Measurements from ENCODE around the gene ALS2. TPM values are rescaled to one million over a fixed set of nuclear protein-coding genes. Genes with fewer than 3 reads are reported as not detected.

The ALS2 gene
- total RNA-seq, 1 experiment from 2014 or later: 38.3 TPM

DNA sequence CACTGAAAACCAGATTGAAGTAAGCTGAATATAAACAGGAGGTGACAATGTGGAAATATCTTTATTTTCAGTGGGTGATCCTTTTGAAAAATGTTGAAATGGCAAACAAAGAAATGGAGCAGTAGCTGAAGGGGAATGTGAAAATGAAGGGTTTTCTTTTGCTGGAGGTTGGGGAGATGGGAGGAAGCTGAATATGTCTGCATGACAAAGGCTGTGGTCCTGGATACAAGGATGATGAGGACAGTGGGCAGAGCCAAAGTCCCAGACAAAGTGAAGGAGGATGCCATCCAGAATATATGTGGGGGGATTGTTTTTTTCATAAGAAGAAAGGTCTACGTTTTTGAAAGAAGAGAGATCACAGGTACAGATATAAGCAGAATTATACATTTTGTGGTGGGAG lies 6.7 kb downstream of the ALS2 start:
- H3K4me1 Mint-ChIP-seq (ENCODE audit: low read depth, unreplicated experiment): peaks cover 22% of the 10 kb centered on the region

GRCh38 chr2:201769666-201770373 lies 10.9 kb downstream of the ALS2 start:
- H3K9me3 ChIP-seq: no peaks in the 10 kb centered on the region
- Mint-ChIP-seq H3K36me3 (ENCODE audit: insufficient read depth, unreplicated experiment) (peaks cover 29% of the 10 kb centered on the region), H3K9me3 (ENCODE audit: unreplicated experiment) (no peaks in the 10 kb centered on the region), H3K4me3 (ENCODE audit: unreplicated experiment) (no peak overlapping the region), H3K27me3 (ENCODE audit: insufficient read depth, unreplicated experiment) (no peaks in the 10 kb centered on the region), H3K4me1 (ENCODE audit: low read depth, unreplicated experiment) (peaks cover 9% of the 10 kb centered on the region), H3K27ac (ENCODE audit: unreplicated experiment) (no peak overlapping the region)
- DNase-seq: no peak
- no peaks in the 10 kb centered on the region for H3K4me1 ChIP-seq
- CTCF ChIA-PET: no interaction called here
- no peak overlapping the region for H3K4me3 ChIP-seq (ENCODE audit: low read depth, low read length)
- TF ChIP-seq, protein P1, sequence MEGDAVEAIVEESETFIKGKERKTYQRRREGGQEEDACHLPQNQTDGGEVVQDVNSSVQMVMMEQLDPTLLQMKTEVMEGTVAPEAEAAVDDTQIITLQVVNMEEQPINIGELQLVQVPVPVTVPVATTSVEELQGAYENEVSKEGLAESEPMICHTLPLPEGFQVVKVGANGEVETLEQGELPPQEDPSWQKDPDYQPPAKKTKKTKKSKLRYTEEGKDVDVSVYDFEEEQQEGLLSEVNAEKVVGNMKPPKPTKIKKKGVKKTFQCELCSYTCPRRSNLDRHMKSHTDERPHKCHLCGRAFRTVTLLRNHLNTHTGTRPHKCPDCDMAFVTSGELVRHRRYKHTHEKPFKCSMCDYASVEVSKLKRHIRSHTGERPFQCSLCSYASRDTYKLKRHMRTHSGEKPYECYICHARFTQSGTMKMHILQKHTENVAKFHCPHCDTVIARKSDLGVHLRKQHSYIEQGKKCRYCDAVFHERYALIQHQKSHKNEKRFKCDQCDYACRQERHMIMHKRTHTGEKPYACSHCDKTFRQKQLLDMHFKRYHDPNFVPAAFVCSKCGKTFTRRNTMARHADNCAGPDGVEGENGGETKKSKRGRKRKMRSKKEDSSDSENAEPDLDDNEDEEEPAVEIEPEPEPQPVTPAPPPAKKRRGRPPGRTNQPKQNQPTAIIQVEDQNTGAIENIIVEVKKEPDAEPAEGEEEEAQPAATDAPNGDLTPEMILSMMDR (IDR thresholded peaks at IDR 0.05; ENCODE audit: insufficient read depth in 1 of 2, low read depth in 1 of 2, low read length in 1 of 2, severe bottlenecking in 1 of 2, unreplicated experiment in 1 of 2): no peak
- POLR2A ChIA-PET: no interaction called here
- BruUV-seq (replicated peaks): no TSS peak
- no peaks in the 10 kb centered on the region for H3K27me3 ChIP-seq (replicated peaks; ENCODE audit: control insufficient read depth, insufficient read depth, low read length)
- intact Hi-C loops (cut with micrococcal nuclease; ENCODE audit: unreplicated experiment): no loop called here
- H3K36me3 ChIP-seq (ENCODE audit: control insufficient read depth, insufficient read depth, low read length): no peaks in the 10 kb centered on the region; the same call in 1 of the 2 replicates

More for the DNA sequence above, 6.7 kb downstream of the ALS2 start:
- intact Hi-C loops (cut with micrococcal nuclease; ENCODE audit: unreplicated experiment): no loop called here
- Mint-ChIP-seq H3K36me3 (ENCODE audit: insufficient read depth, unreplicated experiment) (peaks cover 13% of the 10 kb centered on the region), H3K4me3 (ENCODE audit: unreplicated experiment) (no peak overlapping the region), H3K27ac (ENCODE audit: unreplicated experiment) (no peak overlapping the region), H3K9me3 (ENCODE audit: unreplicated experiment) (no peaks in the 10 kb centered on the region), H3K27me3 (ENCODE audit: insufficient read depth, unreplicated experiment) (no peaks in the 10 kb centered on the region)
- H3K4me1 ChIP-seq: peaks cover 29% of the 10 kb centered on the region
- H3K9me3 ChIP-seq: no peaks in the 10 kb centered on the region
- TF ChIP-seq, protein P1 (IDR thresholded peaks at IDR 0.05; ENCODE audit: insufficient read depth in 1 of 2, low read depth in 1 of 2, low read length in 1 of 2, severe bottlenecking in 1 of 2, unreplicated experiment in 1 of 2): no peak
- CTCF ChIA-PET: no interaction called here
- H3K36me3 ChIP-seq (ENCODE audit: control insufficient read depth, insufficient read depth, low read length): no peaks in the 10 kb centered on the region
- H3K27me3 ChIP-seq (replicated peaks; ENCODE audit: control insufficient read depth, insufficient read depth, low read length): no peaks in the 10 kb centered on the region
- POLR2A ChIA-PET: interaction anchor here (0.5 kb wide), 1 partner anchor 321 kb away, joined by 3 read pairs; no protein-coding TSS in a partner anchor
- BruUV-seq (replicated peaks): no TSS peak
- no peak overlapping the region for H3K4me3 ChIP-seq (ENCODE audit: low read depth, low read length)
- DNase-seq: no peak

DNA sequence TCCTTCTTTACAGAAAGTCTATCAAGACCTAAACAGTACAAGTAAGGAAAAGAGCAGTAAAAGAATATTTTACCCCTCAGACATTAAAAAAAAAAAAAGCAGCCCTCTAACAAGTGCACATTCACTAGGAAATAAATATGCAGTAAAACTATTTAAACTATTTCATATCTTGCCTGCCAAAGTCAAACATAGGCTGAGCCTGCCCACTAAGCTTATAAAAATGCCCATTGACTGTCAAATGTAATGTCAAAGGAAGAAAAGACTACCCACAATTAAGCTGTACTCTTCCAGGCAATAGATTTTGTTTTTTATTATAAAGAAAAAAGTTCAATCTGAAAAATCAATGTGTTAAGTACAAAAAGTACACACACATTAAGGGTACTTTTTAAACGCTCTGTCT lies 11.8 kb downstream of the ALS2 start:
- H3K36me3 ChIP-seq (ENCODE audit: control insufficient read depth, insufficient read depth, low read length): no peaks in the 10 kb centered on the region; the same call in 1 of the 2 replicates
- H3K9me3 ChIP-seq: no peaks in the 10 kb centered on the region
- intact Hi-C loops (cut with micrococcal nuclease; ENCODE audit: unreplicated experiment): no loop called here
- Mint-ChIP-seq H3K4me1 (ENCODE audit: low read depth, unreplicated experiment) (peaks cover 9% of the 10 kb centered on the region), H3K9me3 (ENCODE audit: unreplicated experiment) (no peaks in the 10 kb centered on the region), H3K36me3 (ENCODE audit: insufficient read depth, unreplicated experiment) (peaks cover 31% of the 10 kb centered on the region), H3K4me3 (ENCODE audit: unreplicated experiment) (no peak overlapping the region), H3K27me3 (ENCODE audit: insufficient read depth, unreplicated experiment) (no peaks in the 10 kb centered on the region), H3K27ac (ENCODE audit: unreplicated experiment) (no peak overlapping the region)
- no peaks in the 10 kb centered on the region for H3K4me1 ChIP-seq
- H3K27me3 ChIP-seq (replicated peaks; ENCODE audit: control insufficient read depth, insufficient read depth, low read length): no peaks in the 10 kb centered on the region
- no peak for DNase-seq
- CTCF ChIA-PET: no interaction called here
- H3K4me3 ChIP-seq (ENCODE audit: low read depth, low read length): no peak overlapping the region
- TF ChIP-seq, protein P1 (IDR thresholded peaks at IDR 0.05; ENCODE audit: insufficient read depth in 1 of 2, low read depth in 1 of 2, low read length in 1 of 2, severe bottlenecking in 1 of 2, unreplicated experiment in 1 of 2): no peak
- no TSS peak for BruUV-seq (replicated peaks)
- POLR2A ChIA-PET: no interaction called here
